HG02852 (cell line): ENCODE results near the gene PIP4K2A.

ENCODE experiments used
- ATAC-seq: cut with Tn5 transposase; IDR thresholded peaks from one replicate; pipeline ENCODE4 v1.9.1; 2021; ENCODE audit warnings: mild to moderate bottlenecking, moderate library complexity; ENCODE audit not compliant: unreplicated experiment

PIP4K2A gene

GRCh38 chr10:22604344-22605126, 109.8 kb downstream of the PIP4K2A start:
- ATAC-seq: no peak

- ATAC-seq: no peak
Measured at GRCh38 chr10:22603581-22603980, 110.8 kb downstream of the PIP4K2A start.

- no peak for ATAC-seq
Measured at GRCh38 chr10:22601618-22602017, 112.8 kb downstream of the PIP4K2A start.

GRCh38 chr10:22599636-22600228, 114.6 kb downstream of the PIP4K2A start:
- ATAC-seq: no peak

GRCh38 chr10:22599048-22599561, 115.3 kb downstream of the PIP4K2A start:
- ATAC-seq: no peak

GRCh38 chr10:22598478-22598877, 115.9 kb downstream of the PIP4K2A start:
- ATAC-seq: no peak

- peak; percentile 49 for ATAC-seq
Measured at GRCh38 chr10:22597138-22597537, 117.2 kb downstream of the PIP4K2A start.

GRCh38 chr10:22593636-22594198, 120.7 kb downstream of the PIP4K2A start:
- no peak for ATAC-seq

GRCh38 chr10:22593026-22593425, 121.4 kb downstream of the PIP4K2A start:
- ATAC-seq: no peak

GRCh38 chr10:22589851-22590514, 124.4 kb downstream of the PIP4K2A start:
- ATAC-seq: no peak

- ATAC-seq: no peak
Measured at GRCh38 chr10:22588462-22588861, 125.9 kb downstream of the PIP4K2A start.

GRCh38 chr10:22583683-22584082, 130.7 kb downstream of the PIP4K2A start:
- no peak for ATAC-seq

GRCh38 chr10:22581461-22581860, 132.9 kb downstream of the PIP4K2A start:
- ATAC-seq: no peak

GRCh38 chr10:22580711-22581110, 133.7 kb downstream of the PIP4K2A start:
- no peak for ATAC-seq

- no peak for ATAC-seq
Measured at GRCh38 chr10:22579826-22580225, 134.6 kb downstream of the PIP4K2A start.

- no peak for ATAC-seq
Measured at GRCh38 chr10:22573820-22574569, 140.4 kb downstream of the PIP4K2A start.

GRCh38 chr10:22570733-22571430, 143.5 kb downstream of the PIP4K2A start:
- no peak for ATAC-seq

GRCh38 chr10:22570234-22570633, 144.1 kb downstream of the PIP4K2A start:
- ATAC-seq: no peak

GRCh38 chr10:22568928-22569327, 145.4 kb downstream of the PIP4K2A start:
- no peak for ATAC-seq

GRCh38 chr10:22564060-22564459, 150.3 kb downstream of the PIP4K2A start:
- ATAC-seq: no peak
